ENCODE results near the gene HIVEP3.

- TF ChIP-seq CTCF (IDR thresholded peaks at IDR 0.05) (no peak), POLR2A (IDR thresholded peaks at IDR 0.05) (no peak)
Measured at GRCh38 chr1:41539999-41540398, 378.7 kb downstream of the HIVEP3 start.

Data from esophagus squamous epithelium (tissue), 4 donors.